Dermis lymphatic vessel endothelial cell (primary cell): ENCODE results near the gene DIO2. TPM values are rescaled to one million over a fixed set of nuclear protein-coding genes. Genes with fewer than 3 reads are reported as not detected.

Experiments used
- total RNA-seq: library from RNA; depleted of rRNA; stranded (reverse); fragments of >200 nt; gene quantifications from 2 replicates; pipeline ENCODE4 v1.2.1, GENCODE V29; 2014

The DIO2 gene
- total RNA-seq: under 0.01 and 0.09 TPM in 2 replicates

GRCh38 chr14:80211153-80212022, at the start of gene DIO2:
DIO2 (minus strand) TSS chr14:80211504; CDS start chr14:80211472, 32 bp downstream.

